NB4 (cell line): ENCODE data around the gene PTP4A1.

Source experiments
- DNase-seq: peaks from one replicate; pipeline ENCODE4 v3.0.0; 2010; ENCODE audit warnings: low read depth
- H3K4me3 ChIP-seq: one replicate; pipeline ENCODE4 v1.5.1; 2011; ENCODE audit warnings: mild to moderate bottlenecking, low read depth, low read length, moderate library complexity
- CTCF ChIP-seq: IDR thresholded peaks from one replicate; pipeline ENCODE4 v1.5.1; 2012; ENCODE audit warnings: low read depth, low read length
- MAX ChIP-seq: IDR thresholded peaks from 2 replicates; pipeline ENCODE4 v1.6.1; 2011; ENCODE audit warnings: low read depth, low read length
- MYC ChIP-seq: IDR thresholded peaks from 2 replicates; pipeline ENCODE4 v1.6.1; 2011; ENCODE audit warnings: low read depth, low read length
- POLR2A ChIP-seq: IDR thresholded peaks from 2 replicates; pipeline ENCODE4 v1.6.1; 2011; ENCODE audit warnings: mild to moderate bottlenecking; ENCODE audit not compliant: insufficient read length; ENCODE audit errors: extremely low read depth

The PTP4A1 gene

GRCh38 chr6:63578757-63579156 is 6.5 kb downstream of the PTP4A1 start:
- no peak for TF ChIP-seq CTCF
- DNase-seq = no peak
- no peak overlapping the region for H3K4me3 ChIP-seq

- DNase-seq = no peak
- TF ChIP-seq CTCF = no peak
- no peak for TF ChIP-seq POLR2A
- no peak for TF ChIP-seq MAX
- TF ChIP-seq MYC = no peak
- H3K4me3 ChIP-seq = no peak overlapping the region
These were observed 7.8 kb downstream of the PTP4A1 start for GRCh38 chr6:63579937-63580703.

GRCh38 chr6:63580704-63580961 is 8.4 kb downstream of the PTP4A1 start:
- no peak for DNase-seq
- no peak overlapping the region for H3K4me3 ChIP-seq
- TF ChIP-seq CTCF (no peak), MAX (no peak), MYC (no peak), POLR2A (no peak)

- DNase-seq = no peak
- TF ChIP-seq MYC = no peak
- TF ChIP-seq MAX = no peak
- TF ChIP-seq POLR2A = no peak
- no peak for TF ChIP-seq CTCF
- H3K4me3 ChIP-seq = no peak overlapping the region
These were observed 9.2 kb downstream of the PTP4A1 start for GRCh38 chr6:63581355-63582013.

GRCh38 chr6:63582579-63583231 is 10.4 kb downstream of the PTP4A1 start:
- TF ChIP-seq MAX = no peak
- no peak for DNase-seq
- H3K4me3 ChIP-seq = no peak overlapping the region

GRCh38 chr6:63584125-63584514 is 11.8 kb downstream of the PTP4A1 start:
- no peak for DNase-seq
- H3K4me3 ChIP-seq = no peak overlapping the region
- no peak for TF ChIP-seq CTCF
- no peak for TF ChIP-seq MAX
- TF ChIP-seq MYC = no peak
- TF ChIP-seq POLR2A = no peak
